Measurements from ENCODE around the gene ITGB8.
"Not testable (repeated sequence)": the region's sequence is repeated elsewhere in the genome, so short reads cannot be mapped to it uniquely, and the experiment has no call there.

Gene ITGB8

DNA sequence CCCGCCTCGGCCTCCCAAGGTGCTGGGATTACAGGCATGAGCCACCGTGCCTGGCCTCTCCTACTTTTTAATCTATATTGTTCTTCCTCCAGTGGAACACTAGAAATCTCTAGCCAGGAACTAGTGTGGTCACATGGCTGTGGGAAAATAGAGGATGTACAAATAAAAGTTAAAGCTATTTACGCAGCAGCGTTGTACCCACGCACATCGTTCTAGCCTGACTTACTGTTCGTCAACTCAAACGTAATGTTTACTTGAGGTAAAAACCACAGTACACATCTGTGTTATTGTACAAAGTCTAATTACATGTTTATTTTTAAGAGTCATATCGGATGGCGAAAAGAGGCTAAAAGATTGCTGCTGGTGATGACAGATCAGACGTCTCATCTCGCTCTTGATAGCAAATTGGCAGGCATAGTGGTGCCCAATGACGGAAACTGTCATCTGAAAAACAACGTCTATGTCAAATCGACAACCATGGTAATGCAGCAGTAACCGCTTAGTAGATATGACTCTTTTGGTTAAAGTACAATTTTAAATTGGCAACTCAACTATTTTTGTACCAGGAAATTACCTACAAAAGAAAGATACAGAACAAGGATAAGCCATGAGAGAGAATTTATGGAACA is 50.8 kb downstream of the ITGB8 start:
- no peak overlapping the region for H3K27ac ChIP-seq
- TF ChIP-seq, protein P1, sequence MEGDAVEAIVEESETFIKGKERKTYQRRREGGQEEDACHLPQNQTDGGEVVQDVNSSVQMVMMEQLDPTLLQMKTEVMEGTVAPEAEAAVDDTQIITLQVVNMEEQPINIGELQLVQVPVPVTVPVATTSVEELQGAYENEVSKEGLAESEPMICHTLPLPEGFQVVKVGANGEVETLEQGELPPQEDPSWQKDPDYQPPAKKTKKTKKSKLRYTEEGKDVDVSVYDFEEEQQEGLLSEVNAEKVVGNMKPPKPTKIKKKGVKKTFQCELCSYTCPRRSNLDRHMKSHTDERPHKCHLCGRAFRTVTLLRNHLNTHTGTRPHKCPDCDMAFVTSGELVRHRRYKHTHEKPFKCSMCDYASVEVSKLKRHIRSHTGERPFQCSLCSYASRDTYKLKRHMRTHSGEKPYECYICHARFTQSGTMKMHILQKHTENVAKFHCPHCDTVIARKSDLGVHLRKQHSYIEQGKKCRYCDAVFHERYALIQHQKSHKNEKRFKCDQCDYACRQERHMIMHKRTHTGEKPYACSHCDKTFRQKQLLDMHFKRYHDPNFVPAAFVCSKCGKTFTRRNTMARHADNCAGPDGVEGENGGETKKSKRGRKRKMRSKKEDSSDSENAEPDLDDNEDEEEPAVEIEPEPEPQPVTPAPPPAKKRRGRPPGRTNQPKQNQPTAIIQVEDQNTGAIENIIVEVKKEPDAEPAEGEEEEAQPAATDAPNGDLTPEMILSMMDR (conservative IDR thresholded peaks at IDR 0.05): no peak
- TF ChIP-seq ZFX (IDR thresholded peaks at IDR 0.05): no peak

DNA sequence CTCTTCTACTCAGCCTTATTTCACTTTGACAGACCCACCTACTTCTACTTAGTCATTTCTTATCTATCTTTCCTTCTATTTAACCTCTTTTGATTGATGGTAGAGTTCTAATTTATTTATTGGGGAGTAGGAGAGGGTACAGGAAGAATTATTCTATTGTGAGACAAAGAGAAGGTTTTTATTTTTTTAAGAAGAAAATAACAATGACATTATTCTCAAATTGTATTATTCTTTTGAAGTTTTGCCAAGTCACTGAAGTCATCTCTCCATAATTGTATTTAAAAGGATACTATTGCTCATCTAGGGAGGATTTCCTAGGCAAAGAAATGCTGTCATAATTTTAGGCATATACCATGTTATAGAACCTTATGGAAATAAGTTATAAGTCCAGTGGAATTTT is 52.7 kb downstream of the ITGB8 start:
- TF ChIP-seq, protein P1 (conservative IDR thresholded peaks at IDR 0.05): no peak
- TF ChIP-seq ZFX (IDR thresholded peaks at IDR 0.05): no peak
- H3K27ac ChIP-seq: no peak overlapping the region

DNA sequence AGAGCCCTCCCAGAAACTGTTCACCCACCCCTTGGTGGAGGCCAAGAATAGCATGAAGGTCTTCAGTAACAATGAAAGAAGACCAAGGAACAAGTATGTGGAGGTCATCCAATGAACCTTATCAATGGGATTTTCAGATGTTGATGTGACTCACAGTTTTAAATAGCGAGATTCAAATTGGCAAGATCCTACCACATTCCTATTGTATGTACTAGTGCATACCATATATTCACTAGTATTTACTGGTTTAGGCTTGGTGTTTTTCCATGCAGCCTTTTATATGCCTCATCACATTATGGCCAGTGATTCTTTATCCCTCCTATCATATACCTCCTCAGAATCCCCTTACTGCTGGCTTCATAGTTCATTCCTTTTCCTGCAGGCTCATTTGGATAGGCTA is 54.4 kb downstream of the ITGB8 start:
- TF ChIP-seq, protein P1 (conservative IDR thresholded peaks at IDR 0.05): no peak
- TF ChIP-seq ZFX (IDR thresholded peaks at IDR 0.05): no peak
- H3K27ac ChIP-seq: no peak overlapping the region

DNA sequence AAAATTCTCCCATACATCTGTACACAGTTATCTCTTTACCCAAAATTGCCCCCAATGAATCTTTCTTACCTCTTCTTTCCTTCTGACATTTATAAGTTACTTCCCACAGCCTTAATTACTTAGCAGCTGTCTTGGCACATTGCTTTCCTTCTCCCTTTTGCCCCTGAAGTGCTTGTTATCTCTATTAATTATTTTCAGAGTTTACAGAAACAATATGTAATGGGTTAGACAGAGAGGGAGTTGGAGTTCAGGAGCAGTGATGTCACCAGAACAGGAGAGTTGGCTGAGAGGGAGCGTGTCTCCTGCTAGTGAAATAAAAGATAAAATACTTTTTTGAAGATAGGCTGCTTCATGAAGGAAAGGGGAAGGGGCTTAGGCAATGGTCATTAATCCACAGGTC is 57.4 kb downstream of the ITGB8 start:
- H3K27ac ChIP-seq: no peak overlapping the region
- no peak for TF ChIP-seq ZFX (IDR thresholded peaks at IDR 0.05)
- TF ChIP-seq, protein P1 (conservative IDR thresholded peaks at IDR 0.05): no peak

DNA sequence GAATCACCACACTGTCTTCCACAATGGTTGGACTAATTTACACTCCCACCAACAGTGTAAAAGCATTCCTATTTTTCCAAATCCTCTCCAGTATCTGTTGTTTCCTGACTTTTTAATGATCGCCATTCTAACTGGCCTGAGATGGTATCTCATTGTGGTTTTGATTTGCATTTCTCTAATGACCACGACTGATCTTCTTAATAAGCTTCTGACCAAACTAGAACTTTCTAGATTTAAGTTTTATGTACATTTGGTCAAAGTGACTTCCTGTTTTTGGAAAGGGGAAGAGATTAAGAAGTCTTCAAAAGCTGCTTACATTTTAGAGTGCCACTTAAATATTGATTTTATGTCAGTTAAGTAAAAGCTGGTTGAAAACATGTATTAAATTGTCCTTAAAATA is 58.5 kb downstream of the ITGB8 start:
- not testable (repeated sequence) for H3K27ac ChIP-seq

DNA sequence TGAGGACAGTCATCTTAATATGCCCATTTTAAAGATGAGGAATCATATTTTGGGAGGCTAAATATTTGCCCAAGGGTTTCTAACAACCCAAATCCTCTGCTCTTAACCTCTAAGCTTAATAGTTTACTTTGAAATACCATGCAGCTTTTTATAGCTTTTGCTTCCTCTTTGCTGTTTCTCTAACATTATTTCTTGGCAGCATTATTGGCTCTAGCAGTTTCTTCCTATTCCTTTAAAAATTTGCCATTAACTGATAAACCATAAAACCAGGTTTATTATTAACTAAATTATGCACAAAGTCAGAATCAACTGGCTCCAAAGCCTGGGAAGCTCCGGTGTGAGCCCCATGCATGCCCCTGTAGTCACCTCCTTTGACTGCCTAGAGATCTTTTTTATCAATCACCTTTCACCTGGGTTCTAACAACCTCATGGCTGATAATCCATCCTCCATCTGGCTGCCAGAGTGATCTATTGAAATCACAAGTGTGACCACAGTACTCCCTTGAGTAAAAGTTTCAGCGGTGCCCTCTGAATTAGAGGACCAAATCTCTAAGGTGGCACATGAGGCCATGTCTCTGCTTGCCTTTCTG is 62.4 kb downstream of the ITGB8 start:
- H3K27ac ChIP-seq: no peak overlapping the region
- no peak for TF ChIP-seq ZFX (IDR thresholded peaks at IDR 0.05)
- TF ChIP-seq, protein P1 (conservative IDR thresholded peaks at IDR 0.05): no peak

- H3K27ac ChIP-seq: no peak overlapping the region
- TF ChIP-seq ZFX (IDR thresholded peaks at IDR 0.05): no peak
- TF ChIP-seq, protein P1 (conservative IDR thresholded peaks at IDR 0.05): no peak
Observed at GRCh38 chr7:20393616-20394015, 62.9 kb downstream of the ITGB8 start.

GRCh38 chr7:20394284-20394683 is 63.6 kb downstream of the ITGB8 start:
- TF ChIP-seq ZFX (IDR thresholded peaks at IDR 0.05): no peak
- TF ChIP-seq, protein P1 (conservative IDR thresholded peaks at IDR 0.05): no peak
- H3K27ac ChIP-seq: no peak overlapping the region

Measured in C4-2B (cell line).